GM12865 (cell line): ENCODE results near the gene XIST.

ENCODE experiments used
- DNase-seq: peaks from one replicate; pipeline ENCODE4 v3.0.0; 2010; ENCODE audit warnings: low read depth
- H3K4me3 ChIP-seq: 2 replicates; pipeline ENCODE4 v1.5.1; 2011; ENCODE audit warnings: mild to moderate bottlenecking, low read depth, low read length, control low read depth
- CTCF ChIP-seq: IDR thresholded peaks from 2 replicates; pipeline ENCODE4 v1.5.1; 2011; ENCODE audit warnings: low read length, control low read depth, low read depth, inconsistent platforms; ENCODE audit not compliant: insufficient read depth; ENCODE audit errors: missing control alignments

The XIST gene

GRCh38 chrX:73849073-73849472 lies 3.4 kb downstream of the XIST start:
- no peak for TF ChIP-seq CTCF
- no peak overlapping the region for H3K4me3 ChIP-seq
- no peak for DNase-seq

- TF ChIP-seq CTCF = no peak
- H3K4me3 ChIP-seq = no peak overlapping the region
Observed at GRCh38 chrX:73847991-73848390, 4.5 kb downstream of the XIST start.

GRCh38 chrX:73847100-73847499 lies 5.4 kb downstream of the XIST start:
- no peak for TF ChIP-seq CTCF
- no peak for DNase-seq
- H3K4me3 ChIP-seq = no peak overlapping the region

More at GRCh38 chrX:73847991-73848390, 4.5 kb downstream of the XIST start:
- DNase-seq = no peak

GRCh38 chrX:73842541-73843234 lies 9.8 kb downstream of the XIST start:
- no peak overlapping the region for H3K4me3 ChIP-seq
- TF ChIP-seq CTCF = no peak
- no peak for DNase-seq

GRCh38 chrX:73841337-73841736 lies 11.2 kb downstream of the XIST start:
- no peak for DNase-seq
- no peak for TF ChIP-seq CTCF
- no peak overlapping the region for H3K4me3 ChIP-seq

- DNase-seq = no peak
- no peak for TF ChIP-seq CTCF
- H3K4me3 ChIP-seq = no peak overlapping the region
Observed at GRCh38 chrX:73840120-73840924, 12.2 kb downstream of the XIST start.
